Epidermal melanocyte (primary cell): Measurements from ENCODE around the gene LSAMP.

Experiments
- DNase-seq: peaks from one replicate; pipeline ENCODE4 v3.0.0; 2011; ENCODE audit warnings: low spot score; ENCODE audit not compliant: insufficient read length

The LSAMP gene

DNA sequence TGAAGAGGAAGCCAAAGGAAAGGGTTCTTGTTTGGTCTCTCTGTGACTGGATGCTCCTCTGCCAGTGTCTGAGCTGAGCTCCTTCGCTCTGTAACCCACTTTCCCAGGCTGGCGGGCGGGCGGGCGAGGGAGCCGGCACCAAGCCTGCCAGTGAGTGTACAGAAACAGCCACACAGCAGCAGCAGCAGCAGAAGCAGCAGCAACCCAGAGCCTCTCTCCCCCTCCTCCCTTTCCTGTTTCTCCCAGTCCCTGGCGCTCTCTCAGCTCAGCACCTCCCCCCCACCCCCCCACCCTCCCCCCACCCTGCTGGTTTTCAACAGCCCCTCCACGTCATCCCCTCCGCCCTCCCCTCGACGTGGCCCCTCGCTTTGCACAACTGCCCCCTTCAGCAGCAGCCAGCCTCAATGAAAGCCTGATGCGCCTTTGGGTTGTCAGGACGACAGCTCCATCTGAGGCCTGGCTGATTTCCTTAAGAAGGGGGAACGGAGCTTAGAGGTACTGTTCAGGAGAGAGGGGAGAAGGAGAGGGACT is at the start of gene LSAMP:
Gene LSAMP (minus strand): TSS at position 177 of the 531 bp plus-strand sequence.
- no peak for DNase-seq

DNA sequence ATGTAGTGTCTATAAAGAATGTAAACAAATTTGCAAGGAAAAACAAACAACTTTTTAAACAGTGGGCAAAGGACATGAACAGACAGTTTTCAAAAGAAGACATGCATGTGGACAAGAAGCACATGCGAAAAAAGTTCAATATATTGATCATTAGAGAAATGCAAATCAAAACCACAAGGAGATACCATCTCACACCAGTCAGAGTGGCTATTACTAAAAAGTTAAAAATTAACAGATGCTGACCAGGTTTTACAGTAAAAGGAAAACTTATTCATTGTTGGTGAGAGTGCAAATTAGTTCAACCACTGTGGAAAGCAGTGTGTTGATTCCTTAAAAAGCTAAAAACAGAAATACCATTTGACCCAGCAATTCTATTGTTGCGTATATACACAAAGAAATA is 47.1 kb upstream of the LSAMP start:
- DNase-seq: no peak

DNA sequence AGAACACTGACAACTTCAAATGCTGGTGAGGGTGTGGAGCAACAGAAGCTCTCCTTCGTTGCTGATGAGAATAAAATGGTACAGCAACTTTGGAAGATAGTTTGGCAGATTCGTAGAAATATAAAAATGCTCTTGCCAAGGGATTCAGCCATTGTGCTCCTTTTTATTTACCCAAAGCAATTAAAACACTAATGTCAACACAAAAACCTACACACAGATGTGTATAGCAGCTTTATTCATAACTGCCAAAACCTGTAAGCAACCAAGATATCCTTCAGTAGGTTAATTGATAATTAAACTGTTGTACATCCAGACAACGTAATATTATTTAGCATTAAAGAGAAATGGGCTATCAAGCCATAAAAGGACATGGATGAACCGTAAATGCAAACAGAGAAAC is 37.8 kb upstream of the LSAMP start:
- DNase-seq: no peak

DNA sequence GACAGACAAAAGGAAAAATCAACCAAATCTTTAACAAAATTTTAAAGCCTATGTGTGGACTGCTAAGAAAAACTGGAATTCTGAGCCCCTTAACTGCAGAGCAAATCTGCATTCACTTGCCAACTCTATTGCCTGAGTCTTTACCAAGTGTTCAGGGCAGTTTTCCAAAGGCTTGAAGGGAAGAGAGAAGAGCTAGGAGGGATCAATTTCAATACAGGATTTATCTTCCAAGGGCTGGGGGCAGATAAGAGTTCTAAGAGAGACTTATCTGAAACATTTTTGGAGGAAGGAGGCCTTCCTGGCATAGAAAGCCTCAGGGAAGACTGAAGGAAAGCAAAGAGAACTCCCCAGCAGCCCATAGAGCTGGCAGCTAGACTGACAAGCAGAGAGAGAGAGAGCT is 31.4 kb upstream of the LSAMP start:
- DNase-seq: no peak

DNA sequence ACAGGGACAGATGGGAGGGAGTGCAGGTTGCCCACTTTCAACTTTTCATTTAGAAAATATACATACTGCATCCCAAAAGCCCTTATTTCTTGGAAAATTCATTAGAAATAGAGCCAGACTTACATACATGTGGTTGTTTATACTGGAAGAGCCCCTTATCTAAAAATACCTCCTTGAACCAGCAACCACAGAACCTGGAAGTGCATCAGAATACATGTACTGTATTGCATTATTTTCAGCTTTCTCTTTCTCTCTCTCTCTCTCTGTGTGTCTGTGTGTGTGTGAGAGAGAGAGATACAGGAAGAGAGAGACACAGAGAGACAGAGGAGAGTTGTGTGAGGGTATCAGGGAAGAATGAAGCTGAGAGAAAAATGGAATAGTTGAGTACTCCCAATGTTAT is 29.5 kb upstream of the LSAMP start:
- no peak for DNase-seq

DNA sequence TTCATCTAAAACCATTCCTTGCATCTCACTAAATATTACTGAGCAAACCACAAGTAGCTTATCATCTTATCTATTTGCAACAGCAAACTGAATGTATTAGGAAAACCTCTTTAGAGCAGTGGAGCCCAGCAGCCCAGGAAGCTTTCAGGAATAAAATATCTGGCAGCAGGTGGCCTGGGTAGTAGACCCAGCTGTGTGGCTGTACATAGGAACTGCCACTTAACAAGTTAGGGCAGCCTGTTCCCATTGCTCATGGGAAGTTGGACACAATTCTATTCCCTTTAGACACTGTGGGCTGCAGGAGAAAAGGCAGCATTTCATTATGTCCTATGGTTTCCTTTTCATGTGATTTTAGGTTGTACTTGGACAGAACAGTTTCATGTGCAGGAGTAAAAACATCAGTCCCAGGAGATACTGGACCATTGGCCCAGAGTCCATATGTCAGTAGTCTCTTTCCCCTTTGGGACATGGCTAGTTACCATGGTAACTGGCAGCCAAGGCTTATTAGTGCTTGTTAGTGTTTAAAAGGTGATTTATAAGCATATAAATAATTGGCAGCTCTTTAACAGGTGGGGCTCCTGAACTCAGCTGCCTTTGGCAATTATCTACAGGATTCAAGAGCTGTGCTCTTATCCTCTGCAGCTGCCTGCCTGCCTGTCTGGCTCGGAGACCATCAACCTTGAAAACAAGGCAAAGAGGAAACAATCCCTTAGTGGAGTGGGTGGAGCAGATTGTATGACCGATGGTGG is 28.9 kb upstream of the LSAMP start:
- DNase-seq: no peak

DNA sequence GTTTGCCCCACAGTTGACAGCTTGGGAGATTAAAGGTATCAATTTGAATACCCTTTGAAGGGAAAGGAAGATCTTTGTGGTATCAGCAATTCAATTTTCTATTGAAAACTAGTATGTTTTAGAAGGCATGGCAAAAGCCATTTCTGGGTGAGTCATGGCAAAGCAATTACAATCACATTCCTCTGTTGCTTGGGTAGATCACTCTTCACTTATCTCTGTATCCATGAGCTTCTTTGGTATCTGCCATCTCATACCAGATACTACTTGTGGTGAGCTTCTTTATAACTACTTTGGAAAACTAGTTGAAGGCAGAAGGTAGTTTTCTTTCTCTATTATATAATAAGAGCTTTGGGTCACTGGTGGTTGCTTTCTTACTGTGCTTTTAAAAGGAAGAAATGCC is 28.3 kb upstream of the LSAMP start:
- no peak for DNase-seq

DNA sequence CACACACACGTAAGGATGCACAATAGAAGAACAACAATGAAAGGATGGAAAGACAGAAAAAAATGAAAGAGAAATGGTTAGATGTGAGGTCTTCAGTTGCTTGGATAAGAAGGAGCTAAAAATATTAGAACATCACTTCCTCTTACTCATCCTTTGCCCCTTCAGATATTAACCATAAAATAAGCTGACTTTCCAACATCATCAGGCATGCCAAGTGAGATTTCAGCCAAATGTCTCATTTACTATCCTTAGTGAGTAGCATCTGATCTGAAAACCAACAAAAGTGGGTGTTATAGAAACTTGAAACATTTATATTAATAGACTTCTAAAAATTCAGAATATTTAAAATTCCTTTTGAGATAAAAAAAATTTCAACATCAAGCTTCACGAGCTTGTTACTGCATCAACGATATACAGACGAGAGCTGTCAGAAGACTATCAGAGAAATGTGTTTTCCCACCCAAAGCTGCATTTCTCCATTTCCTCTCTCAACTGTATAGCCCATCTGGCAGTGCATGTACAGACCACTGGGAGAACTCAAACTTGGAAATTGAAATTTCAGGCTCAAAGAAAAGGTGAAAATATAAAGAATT is 25.4 kb upstream of the LSAMP start:
- no peak for DNase-seq

DNA sequence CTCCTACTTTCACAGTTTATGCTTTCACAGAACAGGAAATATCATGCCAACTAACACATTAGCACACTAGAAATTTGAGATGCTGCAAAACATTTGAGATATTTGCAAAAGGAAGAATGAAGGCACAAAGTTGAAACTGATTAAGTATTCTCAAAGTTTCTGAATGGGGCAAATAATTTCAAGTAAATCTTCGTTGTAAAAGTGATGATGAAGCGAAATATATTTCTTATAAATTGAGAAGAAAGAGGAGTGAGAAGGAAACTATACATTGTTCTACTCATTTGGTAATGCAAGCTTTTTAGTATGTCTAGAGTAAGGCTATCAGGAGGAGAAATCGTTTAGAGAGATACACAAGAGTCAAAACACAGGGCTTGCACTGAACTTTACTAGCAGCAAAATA is 24.3 kb upstream of the LSAMP start:
- DNase-seq: no peak

DNA sequence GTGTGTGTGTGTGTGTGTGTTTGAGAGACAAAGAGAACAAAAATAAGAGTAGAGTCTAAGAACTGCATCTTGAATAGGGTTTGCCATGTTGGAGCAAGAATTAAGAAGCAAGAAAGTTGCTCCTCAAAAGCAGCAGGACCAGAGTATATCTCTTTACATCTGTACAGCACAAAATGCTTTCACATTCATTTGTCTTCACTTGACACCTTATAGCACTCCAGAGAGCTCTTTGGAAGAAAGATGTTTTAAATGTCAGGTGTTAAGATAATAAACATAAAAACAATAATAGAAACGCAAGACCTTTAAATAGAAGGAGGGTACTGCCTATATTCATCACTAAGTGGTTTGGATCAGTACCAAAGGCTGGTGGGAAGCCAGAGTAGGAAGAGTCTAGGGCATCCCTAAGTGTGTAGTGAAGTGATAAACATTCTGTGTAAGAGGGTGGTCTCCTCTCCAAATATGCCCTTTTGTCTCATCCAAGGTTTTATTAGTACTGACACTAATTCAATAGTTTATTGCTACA is 19.1 kb upstream of the LSAMP start:
- DNase-seq: no peak

DNA sequence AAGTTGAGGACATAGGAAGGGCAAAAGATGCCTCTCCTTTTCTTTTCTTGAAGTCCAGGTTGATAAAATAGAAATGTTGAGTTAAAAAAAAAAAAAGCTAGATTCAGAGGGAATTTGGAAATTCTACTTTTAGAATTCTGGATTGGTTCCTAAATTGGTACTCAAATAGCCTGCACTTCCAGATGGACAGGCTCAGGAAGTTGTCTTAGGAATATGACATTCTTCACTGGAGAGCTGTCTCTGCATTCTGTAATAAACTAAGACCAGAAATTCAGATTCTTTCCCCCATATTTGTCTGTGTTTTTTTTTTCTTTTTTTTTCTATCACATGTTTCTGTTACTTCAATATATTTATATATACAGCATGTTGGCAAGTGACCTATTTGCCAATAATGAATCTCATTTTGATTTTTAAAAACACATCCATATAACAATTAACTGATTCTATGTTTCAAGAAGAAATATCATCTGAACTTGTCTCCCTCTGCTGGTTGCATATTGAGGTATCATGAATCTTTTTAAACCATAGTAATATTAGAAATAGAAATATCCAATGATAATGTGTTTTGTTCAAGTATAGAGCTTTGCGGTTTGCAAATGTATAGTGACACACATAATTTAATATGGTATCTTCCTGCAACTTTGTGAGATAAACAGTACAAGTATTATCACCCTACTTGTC is 8.5 kb upstream of the LSAMP start:
- no peak for DNase-seq

DNA sequence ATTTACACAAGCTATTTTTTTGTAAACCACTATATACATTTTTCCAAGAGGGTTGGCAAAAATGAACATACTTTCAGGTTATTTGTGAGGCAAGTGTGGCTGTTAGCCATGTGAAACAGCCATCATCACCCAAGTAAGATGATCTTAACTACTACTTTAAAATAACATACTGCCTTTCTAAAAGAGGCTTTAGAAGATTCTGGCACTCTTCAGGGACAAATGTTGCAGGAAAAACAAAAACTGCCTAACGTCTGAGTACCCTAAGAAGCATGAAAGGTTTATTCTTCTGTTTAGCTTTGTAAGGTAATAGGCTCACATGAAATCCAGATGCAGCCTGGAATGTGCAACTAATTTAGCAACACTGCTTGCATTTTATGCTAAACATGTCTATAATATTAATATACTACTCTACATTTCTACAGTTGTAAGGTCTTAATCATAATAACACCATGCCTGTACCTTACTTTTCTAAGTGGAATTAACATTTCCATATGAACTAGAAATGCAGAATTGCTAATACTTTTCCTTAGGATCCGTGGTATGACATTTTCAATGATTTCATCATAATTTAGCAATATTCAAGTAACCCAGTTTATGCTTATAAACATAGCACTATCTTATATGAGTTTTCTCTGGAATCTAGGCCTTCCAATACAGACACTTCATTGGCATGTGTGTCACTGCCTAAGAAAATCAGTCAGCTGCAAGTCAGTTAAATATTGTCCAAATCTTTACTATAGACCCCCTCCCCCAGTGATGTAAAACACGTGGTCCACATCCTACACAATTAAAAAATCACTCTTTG is 4.5 kb upstream of the LSAMP start:
- no peak for DNase-seq

DNA sequence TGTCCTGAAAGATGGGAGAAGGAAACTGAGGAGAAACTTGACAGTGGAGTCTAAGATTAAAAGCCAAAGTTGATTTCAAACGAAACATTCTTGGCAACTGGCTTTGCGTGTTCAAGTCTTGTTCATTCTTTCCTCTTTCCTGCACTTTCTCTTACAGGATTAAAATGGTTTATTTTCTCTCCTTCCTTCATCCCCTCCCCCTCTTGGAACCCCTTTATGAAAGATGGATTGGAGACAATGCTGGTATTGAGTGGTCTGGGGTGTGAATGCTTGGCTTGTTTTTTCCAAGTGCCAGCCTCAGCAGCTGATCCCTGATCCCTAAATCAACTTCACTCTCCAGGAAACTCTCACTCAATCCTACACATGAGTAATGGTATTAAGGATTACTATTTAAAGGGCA is 703 bp upstream of the LSAMP start:
- DNase-seq: no peak

DNA sequence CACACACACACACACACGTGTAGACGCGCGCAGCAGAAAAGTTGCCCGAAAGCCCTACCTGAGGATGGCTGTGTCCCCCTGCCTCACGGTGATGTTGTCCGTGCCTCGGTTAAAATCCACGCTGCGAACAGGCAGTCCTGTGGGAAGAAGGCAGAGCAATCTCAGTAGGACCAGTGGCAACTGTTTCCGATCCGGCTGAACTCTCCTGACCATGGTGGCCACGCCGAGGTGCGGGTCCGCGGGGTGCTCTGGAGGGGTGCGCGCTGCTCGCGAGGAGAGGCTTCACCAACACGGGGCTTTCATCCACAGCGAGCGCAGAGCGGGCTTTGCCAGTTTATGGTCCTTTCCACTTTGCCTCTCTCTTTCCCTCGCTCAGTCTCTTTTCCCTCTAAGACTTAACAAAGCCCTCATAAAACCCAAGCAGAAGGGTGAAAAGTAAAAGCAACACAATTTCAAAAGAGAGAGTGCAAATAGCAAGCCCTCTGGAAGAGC is 422 bp downstream of the LSAMP start:
- no peak for DNase-seq

DNA sequence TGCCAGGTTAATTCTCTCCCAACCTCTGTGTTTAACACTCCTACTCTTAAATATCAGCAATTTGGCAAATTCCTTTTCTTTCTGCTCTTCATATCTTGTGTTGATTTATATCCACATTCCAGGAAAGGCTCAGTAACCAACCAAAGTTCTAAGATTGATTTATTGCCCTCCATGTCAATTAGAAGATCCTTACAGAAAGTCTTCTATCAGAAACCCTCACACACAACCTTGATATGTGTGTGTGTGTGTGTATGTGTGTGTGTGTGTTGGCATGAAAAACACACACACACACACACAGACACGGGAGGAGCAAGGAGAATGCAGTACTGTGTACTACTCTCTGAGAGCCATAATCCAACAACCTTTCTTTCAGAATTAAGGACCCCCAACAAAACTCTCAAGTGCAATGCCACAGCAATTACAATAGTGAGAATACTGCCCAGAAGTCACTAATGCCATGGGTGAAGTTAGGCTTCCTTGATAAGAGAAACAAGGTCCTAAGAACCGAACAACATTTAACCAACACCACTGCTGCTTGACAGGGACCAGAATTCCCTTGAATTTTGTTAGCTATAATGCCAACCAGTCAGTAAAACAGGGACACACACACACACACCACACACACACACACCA is 1.1 kb downstream of the LSAMP start:
- no peak for DNase-seq

DNA sequence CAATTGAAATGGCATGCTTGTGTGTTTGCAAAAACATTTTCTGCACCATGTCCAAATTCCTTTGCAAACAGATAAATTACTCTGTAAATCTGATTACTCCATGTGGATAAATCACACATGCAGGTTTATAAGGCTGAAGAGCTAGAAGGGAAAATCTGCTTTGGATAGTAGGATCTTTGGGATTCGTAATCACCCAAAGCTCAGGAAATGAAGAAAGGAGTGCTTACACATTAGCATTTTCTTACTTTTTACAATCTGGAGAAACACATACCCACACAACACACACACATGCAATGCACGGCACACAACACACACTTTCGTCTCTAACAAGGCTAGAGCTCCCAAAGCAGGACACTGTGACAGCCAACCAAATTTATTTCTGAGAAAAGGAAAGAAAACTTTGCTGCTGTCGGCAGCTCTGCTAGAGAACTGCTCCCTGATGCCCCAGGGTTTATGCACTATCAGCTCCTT is 2.1 kb downstream of the LSAMP start:
- DNase-seq: no peak

DNA sequence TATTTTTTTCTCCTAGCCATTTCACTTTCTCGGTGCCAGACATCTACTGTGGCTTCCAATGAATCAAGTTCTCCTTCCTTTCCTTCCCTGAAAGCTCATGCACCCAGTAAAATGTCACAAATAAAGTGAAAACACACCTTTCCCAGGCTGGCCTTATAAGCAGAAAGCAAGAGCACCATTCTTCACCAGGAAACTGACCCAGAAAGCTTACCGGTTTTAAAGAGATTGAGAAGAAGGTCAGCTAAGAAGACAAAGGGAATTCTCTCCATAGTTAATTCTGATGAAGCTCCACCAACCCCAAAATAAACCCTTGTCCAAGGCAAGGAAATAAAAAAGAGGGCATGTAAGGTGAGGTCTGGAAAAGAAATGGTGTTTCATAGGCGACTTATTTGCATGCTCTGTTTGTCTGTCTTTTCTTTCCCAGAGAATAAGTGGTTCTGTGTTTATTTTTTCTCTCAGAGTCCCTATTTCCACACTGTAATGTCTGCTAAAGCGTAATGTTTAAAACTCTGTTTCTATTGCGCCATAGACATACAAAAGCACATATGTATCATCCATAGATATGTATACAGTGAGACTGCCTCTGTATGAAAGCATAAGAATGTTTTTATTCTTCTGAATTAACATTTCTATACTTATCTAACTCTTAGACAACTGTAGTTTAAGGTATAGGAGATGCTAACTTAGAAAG is 2.8 kb downstream of the LSAMP start:
- no peak for DNase-seq

DNA sequence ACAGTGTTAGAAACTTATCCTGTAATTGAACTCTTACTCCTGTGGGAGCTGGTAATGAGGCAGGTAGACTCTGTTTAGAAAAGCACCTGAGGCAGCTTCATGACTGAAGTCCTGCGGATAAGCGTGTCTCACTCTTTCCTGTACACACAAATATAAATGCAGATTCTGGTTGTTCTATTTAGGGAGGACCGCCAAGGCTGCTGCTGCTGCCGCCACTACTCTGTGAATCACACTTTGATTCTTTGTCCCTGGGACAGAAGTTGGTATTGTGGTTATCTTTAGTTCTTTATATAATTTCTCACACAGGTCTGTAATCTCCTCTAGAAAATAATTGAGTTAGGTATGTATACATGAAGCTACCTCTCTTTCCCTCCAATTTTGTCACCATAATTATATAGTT is 3.6 kb downstream of the LSAMP start:
- DNase-seq: no peak

DNA sequence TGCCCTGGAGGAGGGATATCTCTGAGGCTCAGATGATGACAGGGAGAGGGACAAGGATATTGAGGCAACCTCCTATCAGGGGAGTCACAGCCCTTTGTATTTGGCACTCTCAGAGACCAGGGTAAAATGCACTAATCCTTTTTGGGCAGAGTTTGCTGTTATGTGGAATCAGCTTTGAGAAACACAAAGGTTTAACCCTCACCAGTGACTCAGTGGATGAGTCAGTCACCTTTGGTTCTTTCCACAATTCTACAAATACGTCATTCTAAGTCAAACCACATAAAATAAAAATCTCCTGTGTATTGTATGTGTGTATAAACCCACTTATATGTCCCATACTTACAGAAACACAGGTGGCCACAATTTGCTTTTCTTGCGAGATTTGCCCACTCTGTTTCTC is 5.1 kb downstream of the LSAMP start:
- DNase-seq: no peak

DNA sequence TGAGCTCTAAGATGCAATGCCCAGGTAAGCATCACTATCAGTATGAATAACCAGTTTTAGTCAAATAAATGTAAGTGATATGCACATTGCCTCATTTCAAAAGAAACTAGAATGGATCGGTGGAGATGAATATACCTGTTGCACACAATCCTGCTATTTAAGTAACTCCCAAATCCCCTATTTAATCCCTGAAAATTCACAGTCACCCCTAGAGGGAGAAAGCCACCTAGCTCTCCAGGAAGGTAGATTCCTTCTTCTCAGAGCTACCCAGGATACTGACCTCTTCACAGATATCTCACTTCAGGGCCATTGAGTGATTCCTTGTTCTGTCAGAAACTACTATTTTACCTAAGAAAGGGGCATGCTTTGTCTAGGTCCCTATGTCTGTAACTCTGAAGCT is 11.7 kb downstream of the LSAMP start:
- no peak for DNase-seq
